Endothelial cell (in vitro differentiated cells): ENCODE results near the gene LRP1B. TPM values are rescaled to one million over a fixed set of nuclear protein-coding genes. Genes with fewer than 3 reads are reported as not detected.

Experiments used
- DNase-seq: peaks from one replicate; pipeline ENCODE4 v3.0.0; 2021; ENCODE audit warnings: low spot score
- H3K27ac Mint-ChIP-seq: one replicate; pipeline ENCODE4 v1.8.0; 2021; ENCODE audit warnings: mixed read lengths, inconsistent platforms; ENCODE audit not compliant: unreplicated experiment
- H3K27me3 Mint-ChIP-seq: one replicate; pipeline ENCODE4 v1.8.0; 2021; ENCODE audit warnings: mild to moderate bottlenecking, moderate library complexity, mixed read lengths, inconsistent platforms; ENCODE audit not compliant: unreplicated experiment
- H3K36me3 Mint-ChIP-seq: one replicate; pipeline ENCODE4 v1.8.0; 2021; ENCODE audit warnings: mild to moderate bottlenecking, low read depth, mixed read lengths, inconsistent platforms; ENCODE audit not compliant: unreplicated experiment
- H3K4me1 Mint-ChIP-seq: one replicate; pipeline ENCODE4 v1.8.0; 2021; ENCODE audit warnings: mild to moderate bottlenecking, mixed read lengths, inconsistent platforms; ENCODE audit not compliant: unreplicated experiment
- H3K4me3 Mint-ChIP-seq: one replicate; pipeline ENCODE4 v1.8.0; 2021; ENCODE audit warnings: mild to moderate bottlenecking, mixed read lengths, inconsistent platforms; ENCODE audit not compliant: unreplicated experiment
- H3K9me3 Mint-ChIP-seq: one replicate; pipeline ENCODE4 v1.8.0; 2021; ENCODE audit warnings: mixed read lengths, inconsistent platforms; ENCODE audit not compliant: unreplicated experiment
- total RNA-seq: library from RNA; stranded (reverse); fragmentation: NEBNext Ultra II Directional; extraction: Animal tissue kit (Norgen Biotek cat#: 25700); gene quantifications from one replicate; pipeline ENCODE4 v1.2.1, GENCODE V29; 2021; ENCODE audit not compliant: unreplicated experiment
- TF ChIP-seq, protein P1 (sequence below): fragments of 200-600 bp; sonication (generic); IDR thresholded peaks from one replicate; pipeline ENCODE4 v1.5.0; 2021; ENCODE audit warnings: antibody characterized with exemption; ENCODE audit not compliant: unreplicated experiment

The LRP1B gene
- total RNA-seq, 1 donor from 2014 or later = 1.4 TPM

DNA sequence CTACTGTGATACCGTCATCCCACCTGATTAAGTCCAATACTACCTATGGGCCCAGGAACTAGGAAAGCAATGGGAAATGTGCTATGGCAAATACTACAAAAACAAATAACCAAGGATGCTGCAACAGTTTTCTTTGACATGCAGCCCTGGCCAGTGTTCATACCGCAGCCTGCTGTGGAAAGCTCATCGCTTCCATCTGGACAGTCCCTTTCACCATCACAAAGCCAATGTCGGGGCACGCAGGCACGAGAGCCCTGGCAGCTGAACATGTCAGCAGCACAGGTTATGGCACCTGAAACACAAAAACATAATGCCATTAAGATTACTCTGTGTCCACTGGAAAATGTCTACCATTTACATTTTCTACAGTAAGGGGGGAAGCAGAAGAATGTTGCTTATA, 1621.1 kb downstream of the LRP1B start:
- Mint-ChIP-seq H3K27ac (no peak overlapping the region), H3K9me3 (no peaks in the 10 kb centered on the region), H3K4me3 (no peak overlapping the region), H3K36me3 (no peaks in the 10 kb centered on the region), H3K4me1 (no peaks in the 10 kb centered on the region), H3K27me3 (peaks cover 1% of the 10 kb centered on the region)
- DNase-seq = no peak
- TF ChIP-seq, protein P1, sequence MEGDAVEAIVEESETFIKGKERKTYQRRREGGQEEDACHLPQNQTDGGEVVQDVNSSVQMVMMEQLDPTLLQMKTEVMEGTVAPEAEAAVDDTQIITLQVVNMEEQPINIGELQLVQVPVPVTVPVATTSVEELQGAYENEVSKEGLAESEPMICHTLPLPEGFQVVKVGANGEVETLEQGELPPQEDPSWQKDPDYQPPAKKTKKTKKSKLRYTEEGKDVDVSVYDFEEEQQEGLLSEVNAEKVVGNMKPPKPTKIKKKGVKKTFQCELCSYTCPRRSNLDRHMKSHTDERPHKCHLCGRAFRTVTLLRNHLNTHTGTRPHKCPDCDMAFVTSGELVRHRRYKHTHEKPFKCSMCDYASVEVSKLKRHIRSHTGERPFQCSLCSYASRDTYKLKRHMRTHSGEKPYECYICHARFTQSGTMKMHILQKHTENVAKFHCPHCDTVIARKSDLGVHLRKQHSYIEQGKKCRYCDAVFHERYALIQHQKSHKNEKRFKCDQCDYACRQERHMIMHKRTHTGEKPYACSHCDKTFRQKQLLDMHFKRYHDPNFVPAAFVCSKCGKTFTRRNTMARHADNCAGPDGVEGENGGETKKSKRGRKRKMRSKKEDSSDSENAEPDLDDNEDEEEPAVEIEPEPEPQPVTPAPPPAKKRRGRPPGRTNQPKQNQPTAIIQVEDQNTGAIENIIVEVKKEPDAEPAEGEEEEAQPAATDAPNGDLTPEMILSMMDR = no peak

DNA sequence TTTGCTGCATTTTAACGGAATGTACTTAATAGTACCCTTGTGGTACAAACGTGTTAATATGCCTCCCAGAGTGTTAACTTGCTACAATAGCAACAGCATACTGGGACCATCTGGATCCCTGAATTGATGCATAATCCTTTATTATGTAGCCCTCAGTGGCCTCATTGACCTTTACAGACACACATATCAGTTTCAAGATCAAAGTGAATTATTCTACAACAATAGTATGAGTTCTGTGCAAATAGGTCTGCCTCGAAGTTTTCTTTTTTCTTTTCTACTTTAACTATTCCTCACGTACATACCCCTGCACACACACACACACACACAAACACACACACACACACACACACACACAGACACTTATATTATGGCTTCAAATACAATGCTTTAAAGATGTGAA, 1622.1 kb downstream of the LRP1B start:
- H3K4me3 Mint-ChIP-seq = no peak overlapping the region
- TF ChIP-seq, protein P1 = no peak
- no peaks in the 10 kb centered on the region for H3K36me3 Mint-ChIP-seq
- peaks cover 1% of the 10 kb centered on the region for H3K27me3 Mint-ChIP-seq
- H3K4me1 Mint-ChIP-seq = no peaks in the 10 kb centered on the region
- H3K27ac Mint-ChIP-seq = no peak overlapping the region
- no peak for DNase-seq
- no peaks in the 10 kb centered on the region for H3K9me3 Mint-ChIP-seq

DNA sequence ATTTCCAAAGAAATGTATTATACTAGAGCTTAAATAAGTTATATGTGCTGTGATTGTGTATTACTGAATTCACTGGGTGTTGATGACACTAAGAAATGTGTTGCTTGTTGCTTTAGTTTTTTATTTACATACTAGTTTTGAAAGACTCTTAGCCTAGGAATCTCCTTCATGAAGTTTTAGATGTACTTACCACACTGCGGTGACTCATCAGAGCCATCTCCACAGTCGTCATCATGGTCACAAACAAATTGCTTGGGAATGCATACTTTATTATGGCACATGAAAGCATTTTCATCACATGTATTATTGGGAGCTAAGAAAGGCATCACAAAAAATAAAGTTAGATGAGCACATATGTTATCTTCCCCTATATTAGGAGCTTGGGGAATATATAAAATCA, 1624.2 kb downstream of the LRP1B start:
- Mint-ChIP-seq H3K4me1 (no peaks in the 10 kb centered on the region), H3K27me3 (peaks cover 1% of the 10 kb centered on the region), H3K4me3 (no peak overlapping the region), H3K36me3 (no peaks in the 10 kb centered on the region), H3K9me3 (no peaks in the 10 kb centered on the region), H3K27ac (no peak overlapping the region)
- TF ChIP-seq, protein P1 = no peak
- DNase-seq = no peak

DNA sequence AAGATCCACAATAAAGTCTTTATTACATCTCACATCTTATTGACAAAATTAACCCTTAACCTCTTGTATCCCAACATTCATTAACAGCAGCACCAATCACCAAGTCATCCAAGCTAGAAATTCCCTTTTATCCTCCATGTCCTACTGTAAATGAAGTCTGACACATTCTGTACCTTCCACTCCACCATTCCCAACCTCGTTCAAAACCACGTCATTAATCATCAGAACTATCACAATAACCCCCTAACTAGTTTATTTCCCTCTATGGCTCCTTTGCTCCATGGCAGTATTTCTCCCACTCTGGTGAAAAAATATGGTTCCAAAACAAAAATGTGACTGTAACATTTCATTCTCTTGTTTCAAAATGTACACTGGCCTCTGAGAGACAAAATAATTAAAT, 1626.2 kb downstream of the LRP1B start:
- Mint-ChIP-seq H3K27me3 (peaks cover 1% of the 10 kb centered on the region), H3K9me3 (no peaks in the 10 kb centered on the region), H3K27ac (no peak overlapping the region), H3K4me3 (no peak overlapping the region), H3K36me3 (no peaks in the 10 kb centered on the region), H3K4me1 (no peaks in the 10 kb centered on the region)
- no peak for DNase-seq
- TF ChIP-seq, protein P1 = no peak

DNA sequence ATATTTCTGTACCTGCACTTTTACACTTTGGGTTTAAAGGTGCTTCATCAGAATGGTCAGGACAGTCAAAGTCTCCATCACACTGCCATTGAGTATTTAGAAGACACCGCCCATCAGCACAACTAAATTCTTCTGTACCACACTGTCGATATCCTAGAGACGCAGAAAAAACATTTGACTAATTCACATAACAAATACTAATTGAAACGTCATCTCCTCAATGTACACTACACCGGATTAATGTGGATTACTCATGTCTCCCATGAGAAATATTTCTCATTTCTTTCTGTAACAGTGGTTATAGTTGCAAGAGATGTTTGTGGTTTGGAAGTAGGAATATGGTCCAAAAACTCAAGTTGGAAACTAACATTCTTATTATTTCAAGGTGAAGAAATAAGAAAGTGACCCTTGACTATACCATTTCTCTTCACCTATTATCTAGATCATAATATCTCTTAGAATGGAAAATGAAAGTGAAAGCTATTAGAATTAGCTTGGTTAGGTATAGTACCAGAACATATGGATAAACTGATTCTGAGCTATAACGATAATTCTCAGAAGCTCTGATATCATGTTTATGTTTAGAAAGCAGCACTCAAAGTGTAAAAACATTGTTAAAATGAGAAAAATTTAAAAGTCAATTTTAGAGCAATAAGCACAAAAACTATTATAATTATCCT, 1627.7 kb downstream of the LRP1B start:
- TF ChIP-seq, protein P1 = no peak
- H3K27me3 Mint-ChIP-seq = no peaks in the 10 kb centered on the region
- no peak for DNase-seq
- no peak overlapping the region for H3K4me3 Mint-ChIP-seq
- H3K9me3 Mint-ChIP-seq = no peaks in the 10 kb centered on the region
- H3K27ac Mint-ChIP-seq = no peak overlapping the region
- H3K4me1 Mint-ChIP-seq = no peaks in the 10 kb centered on the region
- H3K36me3 Mint-ChIP-seq = no peaks in the 10 kb centered on the region
